OCI-LY1 (cell line): Measurements from ENCODE around the gene IKBIP.
A peak's percentile ranks its signal among the peaks of the same experiment; 100 is the strongest.

Experiments used
- H2AFZ ChIP-seq: fragments of 200-600 bp; sonication (generic), shearing (Covaris generic); 2 replicates; pipeline ENCODE4 v1.6.0; 2014; ENCODE audit warnings: antibody characterized with exemption, mild to moderate bottlenecking, low read length
- H3F3A ChIP-seq: fragments of 200-600 bp; sonication (generic), shearing (Covaris generic); 2 replicates; pipeline ENCODE4 v1.6.0; 2014; ENCODE audit warnings: mild to moderate bottlenecking, antibody characterized with exemption, low read length, moderate library complexity; ENCODE audit not compliant: insufficient read depth
- H3K27ac ChIP-seq: fragments of 200-600 bp; sonication (generic); 2 replicates; pipeline ENCODE4 v1.5.1; 2014; ENCODE audit warnings: low read length, mixed run types, mild to moderate bottlenecking, low read depth; ENCODE audit not compliant: poor library complexity, severe bottlenecking
- H3K27me3 ChIP-seq: fragments of 200-600 bp; sonication (generic); 2 replicates; pipeline ENCODE4 v1.6.0; 2014; ENCODE audit warnings: antibody characterized with exemption, mild to moderate bottlenecking, low read length, moderate library complexity; ENCODE audit not compliant: insufficient read depth
- H3K36me3 ChIP-seq: fragments of 200-600 bp; sonication (generic); 2 replicates; pipeline ENCODE4 v1.6.1; 2014; ENCODE audit warnings: mild to moderate bottlenecking, antibody characterized with exemption, low read length, moderate library complexity, mixed read lengths; ENCODE audit not compliant: insufficient read depth
- H3K4me1 ChIP-seq: fragments of 200-600 bp; sonication (generic); 2 replicates; pipeline ENCODE4 v1.5.1; 2014; ENCODE audit warnings: mild to moderate bottlenecking, low read length, moderate library complexity; ENCODE audit not compliant: insufficient read depth, severe bottlenecking
- H3K4me2 ChIP-seq: fragments of 200-600 bp; sonication (generic), shearing (Covaris generic); 2 replicates; pipeline ENCODE4 v1.6.1; 2014; ENCODE audit warnings: low read length
- H3K4me3 ChIP-seq: fragments of 200-600 bp; sonication (generic); 2 replicates; pipeline ENCODE4 v1.5.1; 2014; ENCODE audit warnings: low read length, low read depth, mild to moderate bottlenecking, mixed read lengths; ENCODE audit not compliant: poor library complexity, severe bottlenecking
- H3K79me2 ChIP-seq: fragments of 200-600 bp; shearing (Covaris generic); 2 replicates; pipeline ENCODE4 v1.6.1; 2016; ENCODE audit warnings: mixed run types, low read length, mixed read lengths; ENCODE audit not compliant: insufficient read depth
- H3K9ac ChIP-seq: fragments of 200-600 bp; sonication (generic), shearing (Covaris generic); 2 replicates; pipeline ENCODE4 v1.6.1; 2014; ENCODE audit warnings: mild to moderate bottlenecking, low read length, mixed read lengths
- H3K9me2 ChIP-seq: fragments of 200-600 bp; sonication (generic), shearing (Covaris generic); 2 replicates; pipeline ENCODE4 v1.6.1; 2014; ENCODE audit warnings: low read depth, mild to moderate bottlenecking, low read length, mixed read lengths
- H3K9me3 ChIP-seq: fragments of 200-600 bp; shearing (Covaris generic); 2 replicates; pipeline ENCODE4 v1.6.1; 2014; ENCODE audit warnings: low read length, mixed read lengths
- H4K20me1 ChIP-seq: fragments of 200-600 bp; sonication (generic), shearing (Covaris generic); 2 replicates; pipeline ENCODE4 v1.6.0; 2016; ENCODE audit warnings: mild to moderate bottlenecking, low read length; ENCODE audit not compliant: insufficient read depth
- CTCF ChIP-seq: fragments of 200-600 bp; sonication (generic), shearing (Covaris generic); IDR thresholded peaks from 2 replicates; pipeline ENCODE4 v1.5.1; 2017; ENCODE audit warnings: mild to moderate bottlenecking, antibody characterized with exemption, low read length, moderate library complexity, mixed read lengths
- EZH2 ChIP-seq: fragments of 200-600 bp; sonication (generic), shearing (Covaris generic); IDR thresholded peaks from 2 replicates; pipeline ENCODE4 v1.8.0; 2017; ENCODE audit warnings: borderline replicate concordance, mixed run types, mild to moderate bottlenecking, antibody characterized with exemption, low read length, moderate library complexity, mixed read lengths

Gene IKBIP

GRCh38 chr12:98653866-98654493 lies 9.4 kb upstream of the IKBIP start:
- no peaks in the 10 kb centered on the region for H3K9me3 ChIP-seq
- H3K4me2 ChIP-seq: no peak overlapping the region
- H3K36me3 ChIP-seq: peaks cover 56% of the 10 kb centered on the region
- no peaks in the 10 kb centered on the region for H3F3A ChIP-seq
- H3K27ac ChIP-seq: no peak overlapping the region
- no peaks in the 10 kb centered on the region for H3K27me3 ChIP-seq
- H3K79me2 ChIP-seq: no peaks in the 10 kb centered on the region
- H2AFZ ChIP-seq: no peak overlapping the region
- no peaks in the 10 kb centered on the region for H3K9me2 ChIP-seq
- H3K4me1 ChIP-seq: no peaks in the 10 kb centered on the region
- H3K9ac ChIP-seq: no peak overlapping the region
- TF ChIP-seq EZH2: no peak
- TF ChIP-seq CTCF: peak; percentile 77
- H3K4me3 ChIP-seq: no peak overlapping the region
- no peaks in the 10 kb centered on the region for H4K20me1 ChIP-seq

- no peaks in the 10 kb centered on the region for H3F3A ChIP-seq
- H3K4me3 ChIP-seq: no peak overlapping the region
- H3K9me3 ChIP-seq: no peaks in the 10 kb centered on the region
- H3K36me3 ChIP-seq: peaks cover 41% of the 10 kb centered on the region
- H3K4me2 ChIP-seq: no peak overlapping the region
- H3K27ac ChIP-seq: no peak overlapping the region
- no peaks in the 10 kb centered on the region for H3K27me3 ChIP-seq
- peaks cover 5% of the 10 kb centered on the region; the same call in 1 of the 2 replicates for H3K79me2 ChIP-seq
- no peak overlapping the region for H3K9ac ChIP-seq
- TF ChIP-seq CTCF (no peak), EZH2 (no peak)
- H3K4me1 ChIP-seq: peaks cover 12% of the 10 kb centered on the region
- no peaks in the 10 kb centered on the region for H3K9me2 ChIP-seq
- H2AFZ ChIP-seq: no peak overlapping the region
- H4K20me1 ChIP-seq: no peaks in the 10 kb centered on the region
Measured at GRCh38 chr12:98651328-98651727, 6.7 kb upstream of the IKBIP start.

GRCh38 chr12:98646294-98647090 lies 1.9 kb upstream of the IKBIP start:
- Histone ChIP-seq H4K20me1 (no peaks in the 10 kb centered on the region), H3K4me3 (peak overlapping the region; percentile 89), H3K9me2 (no peaks in the 10 kb centered on the region), H2AFZ (no peak overlapping the region), H3K27ac (peak overlapping the region; percentile 52), H3K9me3 (no peaks in the 10 kb centered on the region), H3K4me2 (peak overlapping the region; percentile 79), H3K36me3 (peaks cover 30% of the 10 kb centered on the region), H3F3A (no peaks in the 10 kb centered on the region), H3K79me2 (peaks cover 21% of the 10 kb centered on the region), H3K9ac (peak overlapping the region; percentile 78), H3K27me3 (no peaks in the 10 kb centered on the region), H3K4me1 (peaks cover 32% of the 10 kb centered on the region)
- peak; percentile 30; the same call in 1 of the 2 replicates for TF ChIP-seq CTCF
- TF ChIP-seq EZH2: no peak
